ENCODE measurements around the gene FAR2.
A peak's percentile ranks its signal among the peaks of the same experiment; 100 is the strongest.
"Not testable (repeated sequence)": the region's sequence is repeated elsewhere in the genome, so short reads cannot be mapped to it uniquely, and the experiment has no call there.

FAR2 gene

DNA sequence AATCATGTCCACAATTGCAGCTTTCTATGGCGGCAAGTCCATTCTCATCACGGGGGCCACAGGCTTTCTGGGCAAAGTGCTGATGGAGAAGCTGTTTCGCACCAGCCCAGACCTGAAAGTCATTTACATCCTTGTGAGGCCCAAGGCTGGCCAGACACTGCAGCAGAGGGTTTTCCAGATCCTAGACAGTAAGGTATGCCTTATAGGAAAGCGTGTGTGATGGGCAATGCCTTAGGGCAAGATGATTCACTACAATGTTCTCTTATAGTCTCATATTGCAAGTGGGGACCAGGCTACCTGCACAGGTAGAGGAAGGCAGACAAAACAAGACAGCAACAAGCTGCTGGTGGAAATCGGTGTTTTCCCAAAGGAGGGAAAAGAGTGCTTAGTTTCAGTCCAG, 121.4 kb downstream of the FAR2 start:
- DNase-seq, result peak in 1 of 10 donors; percentile 62
- intact Hi-C loops (cut with DNase I), result no loop called here

- DNase-seq, result peak in 1 of 10 donors; percentile 64
- intact Hi-C loops (cut with DNase I), result no loop called here
Observed at GRCh38 chr12:29273178-29273843, 124.2 kb downstream of the FAR2 start.

DNA sequence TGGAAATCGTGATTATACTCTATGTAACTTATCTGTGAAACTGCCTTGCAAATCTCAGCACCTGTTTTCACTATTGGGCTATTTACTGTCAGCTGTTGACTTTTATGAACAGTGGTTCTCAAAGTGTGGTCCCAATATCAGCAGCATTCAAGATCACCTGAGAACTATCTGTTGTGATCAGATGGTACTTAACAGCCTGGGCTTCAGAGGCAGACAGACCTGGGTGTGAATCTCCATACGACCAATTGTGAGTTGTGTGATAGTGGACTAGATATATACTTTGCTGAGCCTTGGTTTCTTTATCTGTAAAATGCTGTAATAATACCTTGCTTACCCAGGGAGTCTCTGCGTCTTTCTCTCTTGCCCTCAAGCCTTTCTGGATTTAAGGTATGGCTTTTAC, 126.8 kb downstream of the FAR2 start:
- intact Hi-C loops (cut with DNase I), result no loop called here

DNA sequence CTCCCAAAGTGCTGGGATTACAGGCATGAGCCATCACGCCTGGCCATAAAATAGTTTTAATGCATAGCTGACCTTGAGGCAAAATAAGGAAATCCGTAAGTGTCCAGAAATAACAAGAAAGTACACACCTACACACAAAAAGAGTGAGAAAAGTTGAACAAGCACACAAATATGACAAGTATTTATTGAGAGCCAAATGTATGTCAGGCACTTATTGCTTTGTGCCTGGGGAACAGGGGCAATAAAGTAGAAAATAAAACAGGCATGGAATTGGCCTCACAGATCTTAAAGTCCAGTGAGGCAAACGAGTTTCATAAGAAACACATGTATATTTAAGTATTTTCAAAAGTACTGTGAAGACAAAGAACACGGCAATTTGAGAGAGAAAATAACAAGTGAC, 128.2 kb downstream of the FAR2 start:
- no peak for DNase-seq
- intact Hi-C loops (cut with DNase I), result no loop called here

More for the DNA sequence above, 126.8 kb downstream of the FAR2 start:
- DNase-seq, result no peak

DNA sequence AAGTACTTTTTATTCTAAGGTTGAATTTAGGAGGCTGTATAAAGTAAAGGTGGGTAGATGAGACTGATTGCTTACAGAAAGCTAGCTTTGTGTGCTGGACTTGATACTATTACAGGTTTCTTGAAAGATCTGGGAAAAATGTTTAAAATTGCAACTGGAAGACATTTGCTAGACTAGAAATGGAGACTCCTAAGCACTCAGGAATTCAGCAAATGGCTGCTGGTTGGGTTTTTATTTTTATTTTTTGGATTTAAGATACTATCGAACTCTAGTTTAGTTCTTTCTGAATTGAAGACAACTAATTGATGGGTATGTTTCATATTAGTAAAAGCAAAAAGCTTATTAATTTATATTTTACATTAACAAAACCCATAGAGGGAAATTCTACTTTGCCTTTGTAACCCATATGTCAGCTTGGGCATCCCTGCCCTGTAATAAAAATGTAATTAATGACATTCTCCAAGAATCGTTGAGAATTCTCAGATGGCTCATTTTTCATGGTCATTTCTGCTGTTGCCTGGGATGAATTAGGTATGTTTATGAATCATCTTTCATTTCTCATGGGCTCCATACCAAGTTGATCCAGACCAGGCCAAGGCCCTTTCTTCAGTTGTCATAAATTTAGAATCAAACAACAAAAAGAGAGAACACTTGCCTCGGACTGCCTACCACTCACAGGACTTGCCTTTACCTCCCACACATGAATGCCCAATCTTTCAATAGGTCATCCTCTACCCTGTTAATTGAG, 129.8 kb downstream of the FAR2 start:
- DNase-seq, result no peak
- intact Hi-C loops (cut with DNase I), result no loop called here

DNA sequence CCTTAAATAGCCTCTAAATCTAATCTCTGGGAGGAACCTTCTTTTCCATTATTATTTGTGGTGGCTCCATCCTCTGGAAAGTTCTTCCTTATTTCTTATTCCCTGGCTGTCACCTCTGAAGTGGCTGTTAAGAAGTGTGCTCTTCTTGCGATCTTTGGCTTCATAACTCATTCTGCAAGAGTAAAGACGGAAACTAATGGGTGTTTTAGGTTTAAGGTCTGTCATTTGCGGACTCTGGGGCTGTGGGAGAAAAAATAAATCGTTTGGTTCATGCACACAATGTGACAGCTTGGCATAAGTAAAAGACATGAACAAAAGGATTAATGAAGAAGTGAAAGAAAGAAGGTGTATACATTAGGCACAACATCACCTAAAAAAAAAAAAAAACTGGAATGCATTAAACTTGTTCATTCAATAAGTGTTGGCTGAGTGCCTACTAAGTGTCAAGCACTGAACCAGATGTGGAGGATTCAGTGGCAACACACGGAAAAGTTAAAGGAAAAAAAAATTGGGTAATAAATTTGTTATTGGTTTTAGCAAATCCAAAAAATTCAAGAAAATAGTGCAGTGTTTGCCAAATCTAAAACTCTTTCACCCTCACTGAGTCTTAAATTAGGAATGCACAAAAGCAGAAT, 132.4 kb downstream of the FAR2 start:
- intact Hi-C loops (cut with DNase I), result no loop called here
- no peak for DNase-seq

- intact Hi-C loops (cut with DNase I), result no loop called here
- no peak for DNase-seq
Observed at GRCh38 chr12:29282031-29282816, 133.1 kb downstream of the FAR2 start.

DNA sequence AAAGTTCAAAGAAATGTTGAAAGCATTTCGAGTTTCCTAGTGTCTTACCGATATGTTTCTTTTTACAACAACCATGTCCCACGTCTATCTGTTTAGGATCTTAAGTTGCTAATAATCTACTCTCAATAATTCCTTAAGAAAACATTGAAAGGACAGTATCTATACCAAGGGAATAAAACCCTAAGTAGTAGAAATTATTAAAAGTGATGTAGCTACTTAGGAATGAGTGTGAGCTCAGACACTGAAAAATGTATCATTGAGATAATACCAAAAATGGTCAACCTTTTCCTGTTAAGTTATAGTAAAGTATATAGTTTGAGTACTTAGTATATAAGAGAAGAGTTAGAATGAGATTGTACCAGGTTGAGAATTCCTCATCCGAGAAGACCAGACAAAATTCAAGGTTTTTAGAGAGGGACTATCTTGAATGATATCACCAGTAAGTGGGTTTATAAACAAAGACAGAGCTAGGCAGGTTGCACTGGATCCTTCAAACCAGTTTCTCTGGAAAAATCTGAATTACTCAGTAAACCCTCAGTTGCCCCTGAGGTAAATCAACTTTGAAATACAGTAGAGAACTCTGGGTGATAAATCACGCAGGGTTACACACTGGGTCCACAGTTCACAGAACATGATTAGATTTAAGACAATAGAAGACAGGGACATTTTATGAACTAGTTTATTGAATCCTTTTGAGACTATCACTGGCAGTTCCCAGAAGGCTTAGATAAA, 135.1 kb downstream of the FAR2 start:
- intact Hi-C loops (cut with DNase I), result no loop called here
- DNase-seq, result no peak

GRCh38 chr12:29286081-29286790, 137.2 kb downstream of the FAR2 start:
- DNase-seq, result no peak
- intact Hi-C loops (cut with DNase I), result no loop called here

DNA sequence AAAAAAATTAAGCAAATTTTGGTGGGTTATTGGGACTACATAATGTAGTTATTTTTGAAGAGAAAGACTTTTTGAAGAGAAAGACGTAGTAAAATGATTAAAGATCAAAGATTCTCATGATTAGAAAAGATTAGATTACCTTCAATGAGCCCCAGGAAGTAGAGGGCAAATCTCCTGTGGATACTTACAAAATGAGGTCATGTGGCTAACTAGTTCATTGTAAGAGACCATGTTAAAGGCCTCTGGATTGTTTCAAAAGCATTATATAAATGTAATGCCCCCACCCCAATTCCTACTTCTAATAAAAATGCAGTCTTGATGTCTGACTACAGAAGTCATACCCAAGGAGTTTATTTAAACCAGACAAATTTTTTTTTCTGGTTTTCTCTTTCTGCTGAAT, 138.5 kb downstream of the FAR2 start:
- intact Hi-C loops (cut with DNase I), result no loop called here
- DNase-seq, result no peak

DNA sequence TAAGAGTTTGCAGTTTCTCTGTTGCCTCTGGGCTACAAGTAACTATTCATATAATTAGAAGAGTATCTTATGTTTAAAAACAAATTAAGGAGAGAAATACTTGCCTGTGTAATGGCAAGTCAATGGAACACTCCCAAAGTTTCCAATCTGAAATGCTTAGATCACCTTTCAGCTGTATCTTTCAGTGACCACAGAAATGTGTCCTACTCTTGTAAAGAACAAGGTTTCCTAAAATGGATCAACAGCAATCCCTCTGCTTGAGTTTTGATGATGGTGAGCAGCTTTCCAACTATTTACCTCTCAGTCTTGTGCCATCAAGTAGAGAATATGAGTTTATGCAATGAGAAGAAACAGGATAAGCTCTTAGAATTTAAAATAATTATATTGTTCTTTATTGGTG, 139.0 kb downstream of the FAR2 start:
- intact Hi-C loops (cut with DNase I), result no loop called here
- no peak for DNase-seq

- DNase-seq; intact Hi-C loops (cut with DNase I): not testable (repeated sequence)
Observed at GRCh38 chr12:29290475-29290874, 141.4 kb downstream of the FAR2 start.

- intact Hi-C loops (cut with DNase I), result no loop called here
- DNase-seq, result no peak
Observed at GRCh38 chr12:29291226-29291625, 142.1 kb downstream of the FAR2 start.

GRCh38 chr12:29299633-29300032, 150.6 kb downstream of the FAR2 start:
- intact Hi-C loops (cut with DNase I), result no loop called here
- no peak for DNase-seq

DNA sequence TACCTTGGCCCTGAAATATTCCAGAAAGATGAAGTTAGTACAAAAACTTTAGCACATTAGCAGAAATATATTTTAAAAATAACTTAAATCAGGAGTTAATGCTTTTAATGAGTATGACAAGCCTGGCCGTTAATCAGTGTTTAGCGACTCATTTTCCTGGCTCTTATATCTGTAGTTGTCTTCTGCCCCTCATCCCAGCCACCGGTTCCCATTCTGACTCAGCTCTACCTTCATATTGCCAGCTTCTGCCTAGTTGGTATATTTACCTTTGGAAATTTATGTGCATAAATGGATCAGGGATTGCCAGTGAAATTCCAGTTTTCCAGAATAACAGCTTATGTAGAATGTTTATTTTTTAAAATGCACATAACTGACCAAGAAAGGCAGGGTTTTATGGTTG, 152.0 kb downstream of the FAR2 start:
- peak in 1 of 10 donors; percentile 49 for DNase-seq
- intact Hi-C loops (cut with DNase I), result no loop called here

- intact Hi-C loops (cut with DNase I), result no loop called here
- DNase-seq, result no peak
Observed at GRCh38 chr12:29304388-29304787, 155.3 kb downstream of the FAR2 start.

DNA sequence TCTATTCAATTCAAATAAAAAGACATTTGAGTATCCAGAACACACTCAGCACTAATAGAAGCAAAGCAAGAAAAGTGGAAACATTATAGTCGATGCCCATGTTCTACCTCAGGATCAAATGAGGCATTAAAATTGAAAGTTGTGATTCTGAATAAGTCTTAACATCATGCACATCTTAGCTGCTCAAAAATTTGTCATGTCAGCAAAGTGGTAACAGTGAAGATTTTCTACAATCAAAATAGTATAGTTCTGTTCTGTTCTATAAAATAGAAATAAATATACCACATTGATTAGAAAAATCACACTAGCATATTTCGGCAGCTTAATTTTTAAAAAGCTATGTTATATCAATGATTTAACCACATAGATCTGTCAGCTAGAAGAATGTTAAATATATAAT, 157.2 kb downstream of the FAR2 start:
- intact Hi-C loops (cut with DNase I), result loop anchor here (5.0 kb wide), 1 partner anchor 211 kb away; no protein-coding TSS in a partner anchor
- no peak for DNase-seq

DNA sequence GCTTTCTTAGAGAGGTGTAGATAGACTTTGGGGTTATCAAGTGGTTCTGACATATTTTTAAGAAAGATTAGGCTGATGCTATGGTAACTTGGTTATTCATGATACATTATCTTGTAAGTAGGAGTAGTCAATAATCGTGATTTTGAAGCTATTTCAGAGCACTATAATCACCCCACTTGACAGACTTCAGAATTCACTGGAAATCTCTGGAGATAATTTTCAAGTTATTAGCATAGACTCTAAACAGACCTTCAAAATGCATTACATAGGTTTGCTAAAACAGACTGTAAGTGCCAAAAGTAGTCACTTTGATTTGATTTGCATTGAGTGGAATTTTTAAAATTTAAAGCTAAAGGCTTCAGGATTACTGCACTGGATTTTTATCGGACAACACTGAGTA, 157.6 kb downstream of the FAR2 start:
- intact Hi-C loops (cut with DNase I), result loop anchor here (5.0 kb wide), 1 partner anchor 211 kb away; no protein-coding TSS in a partner anchor
- no peak for DNase-seq

- intact Hi-C loops (cut with DNase I), result loop anchor here (5.0 kb wide), 1 partner anchor 208 kb away; no protein-coding TSS in a partner anchor
- peak in 1 of 10 donors; percentile 41 for DNase-seq
Observed at GRCh38 chr12:29309320-29309902, 160.3 kb downstream of the FAR2 start.
